Calu3 (cell line): ENCODE results near the gene LPCAT4. TPM values are rescaled to one million over a fixed set of nuclear protein-coding genes. Genes with fewer than 3 reads are reported as not detected.
A peak's percentile ranks its signal among the peaks of the same experiment; 100 is the strongest.

Experiments
- BruUV-seq: library from RNA; stranded (reverse); fragments of 400-500 nt; replicated peaks from 2 replicates; lab custom pipeline; 2021; lab: Mats Ljungman, UMichigan
- CTCF ChIA-PET: fragments of 300-600 bp; sonication (Branson Sonifier 250); formaldehyde crosslinking; loops from one replicate; lab custom pipeline; 2022; ENCODE audit warnings: antibody characterized with exemption; lab: Charles Lee
- DNase-seq: peaks from one replicate; pipeline ENCODE4 v3.0.0; 2022
- H3K27ac Mint-ChIP-seq: one replicate; pipeline ENCODE4 v1.8.0; 2022; ENCODE audit warnings: mixed read lengths; ENCODE audit not compliant: unreplicated experiment
- H3K27me3 Mint-ChIP-seq: one replicate; pipeline ENCODE4 v1.8.0; 2022; ENCODE audit warnings: mixed read lengths; ENCODE audit not compliant: unreplicated experiment
- H3K36me3 Mint-ChIP-seq: one replicate; pipeline ENCODE4 v1.8.0; 2022; ENCODE audit warnings: mild to moderate bottlenecking, moderate library complexity, mixed read lengths; ENCODE audit not compliant: insufficient read depth, unreplicated experiment
- H3K4me1 Mint-ChIP-seq: one replicate; pipeline ENCODE4 v1.8.0; 2022; ENCODE audit warnings: mild to moderate bottlenecking, low read depth, mixed read lengths; ENCODE audit not compliant: unreplicated experiment
- H3K4me3 Mint-ChIP-seq: one replicate; pipeline ENCODE4 v1.8.0; 2022; ENCODE audit warnings: mild to moderate bottlenecking, low read depth, moderate library complexity, mixed read lengths; ENCODE audit not compliant: unreplicated experiment
- H3K9me3 Mint-ChIP-seq: one replicate; pipeline ENCODE4 v1.8.0; 2022; ENCODE audit warnings: low read depth, mixed read lengths; ENCODE audit not compliant: unreplicated experiment
- CTCF ChIP-seq: fragments of 200-600 bp; IDR thresholded peaks from one replicate; pipeline ENCODE4 v1.8.0; 2022; ENCODE audit warnings: antibody characterized with exemption; ENCODE audit not compliant: unreplicated experiment
- intact Hi-C: fragments of 100-400 bp; cut with micrococcal nuclease; formaldehyde crosslinking; loops from one replicate; pipeline ENCODE4 v1.10.0; 2022; ENCODE audit not compliant: unreplicated experiment
- microRNA-seq: library from miRNA; unstranded; fragments of <30 nt; microRNA quantifications from one replicate; pipeline ENCODE4 v1.2.0, GENCODE V29; 2022
- total RNA-seq: library from RNA; stranded (reverse); gene quantifications from 2 replicates; pipeline ENCODE4 v1.2.3, GENCODE V29; 2022

LPCAT4 gene
- total RNA-seq, 1 experiment from 2014 or later: 28.9 TPM

- peak; percentile 12 for DNase-seq
- no peak for TF ChIP-seq CTCF
- H3K27ac Mint-ChIP-seq: peak overlapping the region; percentile 88
- TSS peak; percentile 65 for BruUV-seq
- no peaks in the 10 kb centered on the region for H3K9me3 Mint-ChIP-seq
- peak overlapping the region; percentile 81 for H3K4me3 Mint-ChIP-seq
- CTCF ChIA-PET: no interaction called here
- peaks cover 5% of the 10 kb centered on the region for H3K36me3 Mint-ChIP-seq
- no peaks in the 10 kb centered on the region for H3K4me1 Mint-ChIP-seq
- intact Hi-C loops: no loop called here
- H3K27me3 Mint-ChIP-seq: no peaks in the 10 kb centered on the region
These were observed 48.5 kb downstream of the LPCAT4 start for GRCh38 chr15:34318277-34319079.

GRCh38 chr15:34314491-34315490 is 52.2 kb downstream of the LPCAT4 start:
- Mint-ChIP-seq H3K36me3 (peaks cover 5% of the 10 kb centered on the region), H3K4me1 (no peaks in the 10 kb centered on the region), H3K4me3 (no peak overlapping the region), H3K27me3 (no peaks in the 10 kb centered on the region), H3K9me3 (no peaks in the 10 kb centered on the region), H3K27ac (no peak overlapping the region)
- intact Hi-C loops: no loop called here
- no TSS peak for BruUV-seq
- no peak for DNase-seq
- TF ChIP-seq CTCF: no peak
- CTCF ChIA-PET: no interaction called here

GRCh38 chr15:34311563-34311962 is 55.4 kb downstream of the LPCAT4 start:
- no peak for TF ChIP-seq CTCF
- no peaks in the 10 kb centered on the region for H3K27me3 Mint-ChIP-seq
- no peak overlapping the region for H3K4me3 Mint-ChIP-seq
- no peaks in the 10 kb centered on the region for H3K9me3 Mint-ChIP-seq
- no peak for DNase-seq
- H3K4me1 Mint-ChIP-seq: no peaks in the 10 kb centered on the region
- H3K27ac Mint-ChIP-seq: no peak overlapping the region
- no peaks in the 10 kb centered on the region for H3K36me3 Mint-ChIP-seq
- BruUV-seq: no TSS peak
- CTCF ChIA-PET: no interaction called here
- intact Hi-C loops: no loop called here

Small RNAs within 50 kb of the gene (microRNA-seq; reads per million reads assigned to microRNA genes)
- gene MIR1233-1: not detected

Other genes with a start within 250 kb of the LPCAT4 start
- 12.9 and 14.8 TPM in 2 replicates for gene KATNBL1, start 157.1 kb downstream of the LPCAT4 start, total RNA-seq
- gene EMC4, start 142.2 kb downstream of the LPCAT4 start, total RNA-seq: 40.3 and 43.9 TPM in 2 replicates
- 3.8 and 4.2 TPM in 2 replicates for gene SLC12A6, start 29.4 kb downstream of the LPCAT4 start, total RNA-seq
- 46.0 and 48.1 TPM in 2 replicates for gene NOP10, start 24.1 kb downstream of the LPCAT4 start, total RNA-seq
- not detected in 2 replicates for gene NUTM1, start 23.9 kb downstream of the LPCAT4 start, total RNA-seq
- 37.2 and 46.5 TPM in 2 replicates for gene GOLGA8A, start 70.6 kb upstream of the LPCAT4 start, total RNA-seq
- 72.5 and 74.9 TPM in 2 replicates for gene GOLGA8B, start 216.5 kb upstream of the LPCAT4 start, total RNA-seq